Trophoblast cell (in vitro differentiated cells and primary cell): Measurements from ENCODE around the gene TNS3.

Experiments
- DNase-seq, 2 donors: peaks; one replicate each; pipeline ENCODE4 v3.0.0-alpha.2; 2016
- H2AFZ ChIP-seq: 2 replicates; pipeline ENCODE4 v1.6.1; 2013; ENCODE audit warnings: low read length, moderate library complexity, mild to moderate bottlenecking; ENCODE audit not compliant: insufficient read depth, poor library complexity
- H2AK5ac ChIP-seq: 2 replicates; pipeline ENCODE4 v1.6.1; 2013; ENCODE audit warnings: mild to moderate bottlenecking, low read length
- H2BK120ac ChIP-seq: 2 replicates; pipeline ENCODE4 v1.6.1; 2013; ENCODE audit warnings: low read length, mild to moderate bottlenecking, moderate library complexity; ENCODE audit not compliant: insufficient read depth, poor library complexity
- H2BK12ac ChIP-seq: 2 replicates; pipeline ENCODE4 v1.6.1; 2013; ENCODE audit warnings: mild to moderate bottlenecking, low read length, moderate library complexity
- H2BK5ac ChIP-seq: 2 replicates; pipeline ENCODE4 v1.6.1; 2013; ENCODE audit warnings: low read length, low read depth, moderate library complexity, mild to moderate bottlenecking; ENCODE audit not compliant: poor library complexity
- H3K14ac ChIP-seq: 2 replicates; pipeline ENCODE4 v1.6.1; 2013; ENCODE audit warnings: mild to moderate bottlenecking, low read length
- H3K18ac ChIP-seq: 2 replicates; pipeline ENCODE4 v1.6.1; 2013; ENCODE audit warnings: mild to moderate bottlenecking, low read length
- H3K23ac ChIP-seq: 2 replicates; pipeline ENCODE4 v1.6.1; 2013; ENCODE audit warnings: low read length
- H3K27ac ChIP-seq: 2 replicates; pipeline ENCODE4 v1.5.1; 2013; ENCODE audit warnings: low read depth, mild to moderate bottlenecking, inconsistent platforms, low read length, moderate library complexity
- H3K27me3 ChIP-seq: 2 replicates; pipeline ENCODE4 v1.6.1; 2013; ENCODE audit warnings: inconsistent platforms, mild to moderate bottlenecking, low read length, moderate library complexity; ENCODE audit not compliant: insufficient read depth
- H3K36me3 ChIP-seq, 2 experiments: 1 replicate in 1 of 2; 2 replicates in 1 of 2; pipeline ENCODE4 v1.6.1; 2013; ENCODE audit warnings: low read length in 2 of 2, mild to moderate bottlenecking in 2 of 2, moderate library complexity in 1 of 2; ENCODE audit not compliant: insufficient read depth in 2 of 2, control insufficient read depth in 1 of 2
- H3K4ac ChIP-seq: 2 replicates; pipeline ENCODE4 v1.6.1; 2013; ENCODE audit warnings: low read depth, mild to moderate bottlenecking, low read length, moderate library complexity
- H3K4me1 ChIP-seq, 2 experiments: 1 replicate in 1 of 2; 2 replicates in 1 of 2; pipeline ENCODE4 v1.6.1; 2013; ENCODE audit warnings: low read length in 2 of 2, mild to moderate bottlenecking in 2 of 2, moderate library complexity in 1 of 2; ENCODE audit not compliant: insufficient read depth in 2 of 2, control insufficient read depth in 1 of 2
- H3K4me2 ChIP-seq: 2 replicates; pipeline ENCODE4 v1.6.1; 2013; ENCODE audit warnings: inconsistent platforms, mild to moderate bottlenecking, low read length, moderate library complexity
- H3K4me3 ChIP-seq: 2 replicates; pipeline ENCODE4 v1.5.1; 2013; ENCODE audit warnings: mild to moderate bottlenecking, low read depth, low read length, inconsistent platforms
- H3K79me1 ChIP-seq: one replicate; pipeline ENCODE4 v1.6.1; 2013; ENCODE audit warnings: low read length
- H3K79me2 ChIP-seq: 2 replicates; pipeline ENCODE4 v1.6.1; 2013; ENCODE audit warnings: low read length, mild to moderate bottlenecking; ENCODE audit not compliant: control insufficient read depth, insufficient read depth, poor library complexity
- H3K9ac ChIP-seq: 2 replicates; pipeline ENCODE4 v1.6.1; 2013; ENCODE audit warnings: mild to moderate bottlenecking, low read length
- H3K9me3 ChIP-seq: 2 replicates; pipeline ENCODE4 v1.6.1; 2013; ENCODE audit warnings: low read depth, mild to moderate bottlenecking, control low read depth, inconsistent platforms, low read length; ENCODE audit not compliant: insufficient read depth
- H4K12ac ChIP-seq: 2 replicates; pipeline ENCODE4 v1.6.1; 2013; ENCODE audit warnings: low read depth, mild to moderate bottlenecking, low read length, moderate library complexity
- H4K8ac ChIP-seq: 2 replicates; pipeline ENCODE4 v1.6.1; 2013; ENCODE audit warnings: low read depth, mild to moderate bottlenecking, low read length, moderate library complexity
- H4K91ac ChIP-seq: one replicate; pipeline ENCODE4 v1.6.1; 2013; ENCODE audit warnings: low read depth, mild to moderate bottlenecking, low read length, moderate library complexity
- WGBS: extraction: QIAGEN DNeasy Blood & Tissue Kit; methylation state at CpG from one replicate; pipeline ENCODE4 v1.1.7; 2013; ENCODE audit warnings: missing lambda C conversion rate; ENCODE audit not compliant: insufficient read length, insufficient coverage; ENCODE audit errors: extremely low coverage; 5-methylcytosine and 5-hydroxymethylcytosine counted together

TNS3 gene

DNA sequence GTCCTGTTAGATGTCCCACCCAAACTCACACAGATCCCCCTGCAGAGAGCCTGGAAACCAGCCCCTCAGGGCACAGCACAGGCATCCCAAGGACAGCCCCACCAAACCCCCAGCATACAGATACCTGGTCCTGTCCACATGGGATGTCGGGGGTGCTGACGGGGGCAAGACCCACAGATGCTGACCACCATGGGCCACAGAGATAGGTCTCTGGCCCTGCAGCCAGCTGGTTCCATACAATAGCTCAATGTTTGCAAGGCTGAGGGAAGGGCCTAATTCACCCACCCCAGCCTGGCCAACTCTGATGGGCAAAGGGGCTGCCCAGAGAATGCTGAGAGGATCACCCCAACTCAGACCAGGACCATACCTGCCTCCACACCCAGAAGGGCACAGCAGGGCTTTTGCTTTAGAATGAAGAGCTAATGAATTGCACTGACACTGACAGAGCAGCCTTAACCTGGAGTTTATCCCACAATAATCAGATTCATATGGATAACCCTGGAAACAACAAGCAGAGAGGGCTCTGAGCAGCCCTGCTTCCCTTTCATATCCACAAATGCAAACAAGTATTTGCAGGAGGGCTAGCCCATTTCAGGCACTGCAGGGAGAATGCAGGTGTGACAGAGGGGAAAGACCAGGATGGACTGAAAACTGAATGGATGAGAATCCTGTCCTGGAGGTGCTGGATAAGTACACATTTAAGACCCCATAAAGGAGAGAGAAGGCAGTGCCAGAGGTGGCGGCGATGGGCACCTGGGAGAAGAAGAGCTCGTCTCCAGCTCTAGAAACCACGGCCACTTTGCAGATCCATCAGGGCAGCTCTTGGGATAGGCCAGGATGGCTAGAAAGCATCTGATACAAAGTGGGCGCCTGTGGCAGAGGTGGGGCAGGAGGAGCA, 126.7 kb downstream of the TNS3 start:
- Histone ChIP-seq H3K23ac (no peak overlapping the region), H4K12ac (no peak overlapping the region), H2BK120ac (peak overlapping the region; percentile 14), H3K4me2 (no peak overlapping the region), H3K4ac (peak overlapping the region; percentile 30), H3K4me3 (no peak overlapping the region), H3K27me3 (no peaks in the 10 kb centered on the region), H3K79me2 (peaks cover 14% of the 10 kb centered on the region), H4K8ac (peak overlapping the region; percentile 6), H4K91ac (peak overlapping the region; percentile 57), H3K27ac (peak overlapping the region; percentile 29), H2AK5ac (no peak overlapping the region), H3K36me3 (peaks cover 15 to 22% of the 10 kb centered on the region in 2 experiments), H2BK5ac (no peak overlapping the region), H3K14ac (peak overlapping the region; percentile 19), H3K18ac (peak overlapping the region; percentile 60), H3K9ac (no peak overlapping the region), H2BK12ac (no peak overlapping the region), H3K4me1 (peaks cover 24 to 30% of the 10 kb centered on the region in 2 experiments), H3K9me3 (no peaks in the 10 kb centered on the region), H3K79me1 (peaks cover 27% of the 10 kb centered on the region), H2AFZ (no peak overlapping the region)
- DNase-seq = no peak
- no CpG with 5 or more reads among the region's 7 CpGs for WGBS

DNA sequence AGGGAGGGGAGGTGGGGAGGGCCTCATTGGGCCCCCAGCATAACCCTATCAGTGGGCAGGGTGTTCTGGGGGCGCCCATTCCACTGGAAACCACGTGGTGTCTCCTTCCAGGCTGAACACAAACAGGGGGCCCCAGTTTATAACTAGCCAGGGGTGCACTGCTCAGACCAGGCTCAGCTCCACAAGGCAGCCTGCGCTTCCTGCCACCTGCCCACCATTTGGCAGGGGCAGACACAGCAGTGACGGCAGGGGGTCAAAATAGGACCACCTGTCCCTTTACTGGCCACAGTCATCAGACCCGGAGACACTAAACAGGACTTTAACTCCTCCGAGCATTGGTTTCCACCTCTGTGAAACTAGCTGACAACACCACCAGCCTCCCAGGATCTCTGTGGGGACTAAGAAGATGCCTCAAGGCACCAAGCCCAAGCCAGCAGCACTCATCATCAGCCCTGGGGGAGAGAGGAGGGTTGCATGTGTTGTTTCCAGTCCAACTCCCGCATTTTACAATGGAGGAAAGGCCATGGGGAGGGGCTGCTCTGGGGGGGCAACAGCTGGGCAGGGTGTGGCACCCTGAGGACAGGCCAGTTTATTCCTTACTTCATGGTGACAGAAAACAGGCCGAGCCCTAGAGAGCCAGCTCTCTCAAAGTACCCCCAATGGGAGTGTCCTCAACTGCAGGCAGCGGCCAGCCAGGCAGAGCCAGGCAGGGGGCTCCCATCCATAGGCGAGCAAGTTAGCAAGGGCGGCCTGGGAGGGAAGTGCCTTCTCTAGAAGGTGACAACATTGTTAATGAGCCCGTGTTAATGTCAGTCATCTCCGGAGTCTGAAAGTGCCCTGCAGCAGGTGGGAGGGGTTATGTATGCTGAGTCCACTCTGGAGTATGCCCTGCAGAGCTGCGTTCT, 127.6 kb downstream of the TNS3 start:
- no peak overlapping the region for H2BK12ac ChIP-seq
- H3K4me2 ChIP-seq = no peak overlapping the region
- H2AFZ ChIP-seq = no peak overlapping the region
- no CpG with 5 or more reads among the region's 14 CpGs for WGBS
- H2AK5ac ChIP-seq = no peak overlapping the region
- H3K4ac ChIP-seq = peak overlapping the region; percentile 30
- H3K4me1 ChIP-seq = peaks cover 24 to 30% of the 10 kb centered on the region in 2 experiments
- H4K8ac ChIP-seq = peak overlapping the region; percentile 6
- peaks cover 14% of the 10 kb centered on the region for H3K79me2 ChIP-seq
- H4K91ac ChIP-seq = peak overlapping the region; percentile 67
- peak overlapping the region; percentile 14 for H2BK120ac ChIP-seq
- peak overlapping the region; percentile 43 for H2BK5ac ChIP-seq
- H3K4me3 ChIP-seq = no peak overlapping the region
- H3K27ac ChIP-seq = peak overlapping the region; percentile 47
- H4K12ac ChIP-seq = no peak overlapping the region
- peak; percentile 98 to 99 for DNase-seq
- H3K23ac ChIP-seq = no peak overlapping the region
- H3K14ac ChIP-seq = peak overlapping the region; percentile 5
- peak overlapping the region; percentile 60 for H3K18ac ChIP-seq
- no peak overlapping the region for H3K9ac ChIP-seq
- peaks cover 16 to 23% of the 10 kb centered on the region in 2 experiments for H3K36me3 ChIP-seq
- no peaks in the 10 kb centered on the region for H3K9me3 ChIP-seq
- no peaks in the 10 kb centered on the region for H3K27me3 ChIP-seq
- H3K79me1 ChIP-seq = peaks cover 27% of the 10 kb centered on the region

DNA sequence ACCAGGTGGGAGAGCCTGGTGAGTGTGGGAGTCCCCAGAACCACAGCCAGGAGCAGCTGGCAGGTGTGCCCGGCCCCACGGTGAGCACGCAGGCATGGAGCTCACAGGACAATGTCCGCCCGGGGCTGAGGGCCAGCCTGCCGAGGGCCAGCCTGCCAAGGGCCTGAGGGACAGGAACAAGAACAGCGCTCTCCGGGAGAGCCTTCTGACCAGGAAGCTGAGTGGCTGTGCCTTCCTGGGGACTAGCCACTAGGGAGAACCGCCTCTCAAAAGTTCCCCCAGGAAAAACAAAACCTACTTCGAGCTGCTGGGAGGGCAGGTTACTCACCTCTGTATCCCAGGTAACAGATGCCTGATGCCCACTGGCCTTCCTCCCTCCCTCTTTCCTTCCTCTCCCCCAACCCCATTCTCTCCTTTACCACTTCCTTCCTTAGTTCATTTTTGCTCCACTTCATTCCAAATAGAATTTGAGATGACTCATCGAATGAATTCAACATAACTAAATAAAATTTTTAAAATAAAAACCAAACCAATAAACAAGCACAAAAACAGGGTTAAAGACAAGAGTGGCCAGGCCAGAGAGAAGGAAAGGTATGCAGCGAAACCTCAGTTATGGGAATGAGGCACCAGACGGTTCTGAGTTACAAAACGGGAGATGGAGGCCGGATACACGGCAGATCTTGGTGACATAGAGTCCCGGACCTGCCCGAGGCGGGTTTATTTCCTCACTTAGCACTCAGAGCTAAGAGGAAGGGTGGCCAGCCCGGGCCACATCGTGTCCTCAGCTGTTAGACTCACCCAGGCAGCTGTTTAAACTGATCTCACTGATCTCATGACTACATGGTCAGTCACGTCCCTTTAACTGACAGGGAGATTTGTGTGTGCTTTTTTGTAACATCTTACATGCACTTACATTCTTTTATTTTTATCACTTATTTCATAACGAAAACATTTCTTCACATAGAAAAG, 128.5 kb downstream of the TNS3 start:
- Histone ChIP-seq H3K23ac (no peak overlapping the region), H3K27ac (peak overlapping the region; percentile 47), H3K9me3 (no peaks in the 10 kb centered on the region), H3K79me1 (peaks cover 27% of the 10 kb centered on the region), H4K8ac (peak overlapping the region; percentile 30), H3K4ac (peak overlapping the region; percentile 76), H3K27me3 (no peaks in the 10 kb centered on the region), H4K12ac (no peak overlapping the region), H3K4me1 (peaks cover 24 to 30% of the 10 kb centered on the region in 2 experiments), H4K91ac (peak overlapping the region; percentile 67), H2AFZ (no peak overlapping the region), H3K18ac (peak overlapping the region; percentile 34), H3K79me2 (peaks cover 14% of the 10 kb centered on the region), H2AK5ac (no peak overlapping the region), H3K4me2 (no peak overlapping the region), H2BK120ac (peak overlapping the region; percentile 16), H3K4me3 (no peak overlapping the region), H3K14ac (peak overlapping the region; percentile 25), H2BK5ac (peak overlapping the region; percentile 42), H3K36me3 (peaks cover 23 to 30% of the 10 kb centered on the region in 2 experiments), H3K9ac (no peak overlapping the region), H2BK12ac (no peak overlapping the region)
- peak; percentile 100 for DNase-seq
- WGBS = 100% methylated on average over 2 of the region's 23 CpGs
